BLaER1 treated with 17β-estradiol and CSF1 and Interleukin-3, amounts not matched to agents 10 nM and 100 nM (cell line): Measurements from ENCODE around the gene GORASP1.

Source experiments
- H3K27ac ChIP-seq, 11 experiments: shearing (Covaris generic); formaldehyde crosslinking; 2 replicates each; pipeline ENCODE4 v1.8.1; 2022
- H3K27me3 ChIP-seq, 11 experiments: shearing (Covaris generic); formaldehyde crosslinking; 2 replicates each; pipeline ENCODE4 v1.8.1; 2022
- H3K36me3 ChIP-seq, 11 experiments: shearing (Covaris generic); formaldehyde crosslinking; 2 replicates each; pipeline ENCODE4 v1.8.1; 2022
- H3K4me1 ChIP-seq, 10 experiments: shearing (Covaris generic); formaldehyde crosslinking; 2 replicates each; pipeline ENCODE4 v1.8.1; 2022
- H3K4me2 ChIP-seq, 11 experiments: shearing (Covaris generic); formaldehyde crosslinking; 2 replicates each; pipeline ENCODE4 v1.8.1; 2022
- H3K4me3 ChIP-seq, 10 experiments: shearing (Covaris generic); formaldehyde crosslinking; 2 replicates each; pipeline ENCODE4 v1.8.1; 2022
- H3K9ac ChIP-seq, 11 experiments: shearing (Covaris generic); formaldehyde crosslinking; 2 replicates each; pipeline ENCODE4 v1.8.1; 2022
- H3K9me3 ChIP-seq, 11 experiments: shearing (Covaris generic); formaldehyde crosslinking; replicated peaks in 1 of 11; 2 replicates each; pipeline ENCODE4 v1.8.1; 2022
- H4K20me1 ChIP-seq, 11 experiments: shearing (Covaris generic); formaldehyde crosslinking; 2 replicates each; pipeline ENCODE4 v1.8.1; 2022
- Cebpa-rat ChIP-seq, 11 experiments: shearing (Covaris generic); IDR thresholded peaks; 2 replicates each; pipeline ENCODE4 v1.8.1; 2022

Gene GORASP1

GRCh38 chr3:39099242-39099641 is 8.2 kb downstream of the GORASP1 start:
- Histone ChIP-seq H3K27ac (no peak overlapping the region), H3K4me1 (peaks cover 3 to 20% (median 12%) of the 10 kb centered on the region in 10 experiments; a peak in 14 of 20 replicates), H3K9ac (no peak overlapping the region), H3K9me3 (no peaks in the 10 kb centered on the region), H3K27me3 (no peaks in the 10 kb centered on the region), H3K4me2 (no peak overlapping the region), H3K36me3 (peaks cover 67 to 92% (median 68%) of the 10 kb centered on the region in 11 experiments), H3K4me3 (no peak overlapping the region), H4K20me1 (peaks cover 32 to 82% (median 68%) of the 10 kb centered on the region in 11 experiments; a peak in 21 of 22 replicates)
- TF ChIP-seq Cebpa-rat (IDR thresholded peaks at IDR 0.05) = no peak

DNA sequence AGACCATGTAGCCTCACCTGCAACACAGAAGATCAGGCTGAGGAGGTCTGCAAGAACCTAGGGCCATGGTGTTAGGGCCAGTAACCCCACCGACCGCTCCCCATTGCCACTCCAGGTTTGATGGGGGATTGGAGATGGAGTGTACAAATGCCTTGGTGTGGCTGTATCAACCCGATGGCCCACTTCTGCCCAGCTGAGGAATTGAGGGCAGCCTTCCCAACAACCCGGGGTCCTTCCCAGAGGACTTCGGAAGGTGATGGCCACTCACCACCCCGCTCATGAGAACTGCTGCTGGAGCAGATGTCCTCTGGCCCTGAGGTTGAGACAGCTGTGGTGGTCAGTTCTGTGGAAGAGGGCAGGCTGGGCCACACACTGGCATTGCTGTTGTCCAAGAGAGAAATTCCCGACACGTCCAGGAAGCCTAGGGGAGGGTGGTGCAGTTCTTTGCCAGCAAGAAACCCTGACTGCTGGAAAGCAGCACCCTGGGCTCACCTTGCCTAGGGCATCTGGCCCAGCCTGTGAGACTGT is 8.9 kb downstream of the GORASP1 start:
- Histone ChIP-seq H3K27me3 (no peaks in the 10 kb centered on the region), H3K4me1 (peaks cover 0 to 14% (median 5%) of the 10 kb centered on the region in 10 experiments; a peak in 10 of 20 replicates), H3K9me3 (no peaks in the 10 kb centered on the region), H3K4me3 (no peak overlapping the region), H3K27ac (no peak overlapping the region), H3K36me3 (peaks cover 74 to 93% (median 75%) of the 10 kb centered on the region in 11 experiments), H4K20me1 (peaks cover 25 to 75% (median 61%) of the 10 kb centered on the region in 11 experiments; a peak in 21 of 22 replicates), H3K4me2 (no peak overlapping the region), H3K9ac (no peak overlapping the region)
- TF ChIP-seq Cebpa-rat (IDR thresholded peaks at IDR 0.05) = no peak

- Histone ChIP-seq H4K20me1 (peaks cover 19 to 69% (median 54%) of the 10 kb centered on the region in 11 experiments; a peak in 21 of 22 replicates), H3K36me3 (peaks cover 80 to 97% (median 81%) of the 10 kb centered on the region in 11 experiments), H3K4me1 (peaks cover 0 to 7% (median 2%) of the 10 kb centered on the region in 10 experiments; a peak in 4 of 20 replicates), H3K4me2 (no peak overlapping the region), H3K27me3 (no peaks in the 10 kb centered on the region), H3K27ac (no peak overlapping the region), H3K9ac (no peak overlapping the region), H3K4me3 (no peak overlapping the region), H3K9me3 (no peaks in the 10 kb centered on the region)
- no peak for TF ChIP-seq Cebpa-rat (IDR thresholded peaks at IDR 0.05)
Observed at GRCh38 chr3:39097716-39098472, 9.5 kb downstream of the GORASP1 start.

DNA sequence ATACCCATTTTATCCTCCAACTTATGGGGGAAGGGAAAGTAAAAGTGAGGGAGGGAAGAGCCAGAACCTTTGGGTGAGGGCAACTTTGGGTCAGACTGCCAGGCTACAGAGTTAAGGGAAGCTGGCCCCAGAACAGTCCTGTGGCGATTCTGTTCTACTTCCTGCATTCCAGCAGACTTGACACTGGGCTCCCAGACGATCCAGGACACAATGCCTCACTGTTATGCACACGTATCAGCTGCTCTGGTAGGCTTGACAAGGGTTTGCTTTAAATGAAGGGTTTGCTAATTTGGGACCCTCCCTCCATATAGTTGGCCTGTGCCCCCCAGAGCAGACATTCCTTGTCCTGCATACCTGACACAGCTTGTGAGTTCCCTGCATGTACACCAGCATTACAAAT is 10.7 kb downstream of the GORASP1 start:
- Histone ChIP-seq H3K27ac (no peak overlapping the region), H3K9me3 (no peaks in the 10 kb centered on the region), H3K9ac (no peak overlapping the region), H3K27me3 (no peaks in the 10 kb centered on the region), H3K4me3 (no peak overlapping the region), H3K36me3 (peaks cover 89 to 100% (median 92%) of the 10 kb centered on the region in 11 experiments), H3K4me2 (no peak overlapping the region), H3K4me1 (peaks cover 0 to 4% (median 0%) of the 10 kb centered on the region in 10 experiments; a peak in 1 of 20 replicates), H4K20me1 (peaks cover 12 to 58% (median 43%) of the 10 kb centered on the region in 11 experiments; a peak in 20 of 22 replicates)
- TF ChIP-seq Cebpa-rat (IDR thresholded peaks at IDR 0.05) = no peak

GRCh38 chr3:39095778-39096177 is 11.6 kb downstream of the GORASP1 start:
- Histone ChIP-seq H3K9ac (no peak overlapping the region), H4K20me1 (peaks cover 2 to 48% (median 33%) of the 10 kb centered on the region in 11 experiments; a peak in 18 of 22 replicates), H3K9me3 (no peaks in the 10 kb centered on the region), H3K4me2 (no peak overlapping the region), H3K27ac (no peak overlapping the region), H3K36me3 (peaks cover 96 to 100% (median 98%) of the 10 kb centered on the region in 11 experiments), H3K27me3 (no peaks in the 10 kb centered on the region), H3K4me3 (no peak overlapping the region), H3K4me1 (no peaks in the 10 kb centered on the region)
- no peak for TF ChIP-seq Cebpa-rat (IDR thresholded peaks at IDR 0.05)

- H3K4me3 ChIP-seq = no peak overlapping the region
- H4K20me1 ChIP-seq = peaks cover 0 to 41% (median 26%) of the 10 kb centered on the region in 11 experiments; a peak in 17 of 22 replicates
- H3K27ac ChIP-seq = no peak overlapping the region
- H3K9me3 ChIP-seq = no peaks in the 10 kb centered on the region
- H3K36me3 ChIP-seq = peaks cover 92 to 100% (median 97%) of the 10 kb centered on the region in 11 experiments
- no peak overlapping the region for H3K4me2 ChIP-seq
- no peaks in the 10 kb centered on the region for H3K27me3 ChIP-seq
- H3K9ac ChIP-seq = no peak overlapping the region
- H3K4me1 ChIP-seq = no peaks in the 10 kb centered on the region
- no peak for TF ChIP-seq Cebpa-rat (IDR thresholded peaks at IDR 0.05)
Observed at GRCh38 chr3:39094851-39095677, 12.4 kb downstream of the GORASP1 start.

DNA sequence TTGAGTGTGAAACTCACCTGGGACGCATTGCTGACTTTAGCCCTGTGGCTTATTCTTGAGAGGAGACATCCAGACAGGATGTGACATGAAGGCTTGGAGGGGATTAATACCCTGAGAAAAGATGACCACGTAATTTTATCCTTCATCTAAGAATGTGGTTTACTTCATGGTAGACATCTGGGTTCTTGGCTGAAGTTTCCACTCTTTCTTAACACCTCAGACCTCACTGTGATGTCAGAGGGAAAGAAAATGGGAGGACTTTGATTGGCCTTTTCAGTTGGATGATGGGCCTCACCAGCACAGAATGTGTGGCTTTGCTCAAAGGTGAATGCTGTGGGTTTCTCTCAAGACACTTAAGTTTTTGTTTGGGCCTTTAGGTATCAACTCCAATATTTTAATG is 16.5 kb downstream of the GORASP1 start:
- Histone ChIP-seq H3K9me3 (no peaks in the 10 kb centered on the region), H3K27me3 (no peaks in the 10 kb centered on the region), H4K20me1 (peaks cover 0 to 7% (median 0%) of the 10 kb centered on the region in 11 experiments; a peak in 3 of 22 replicates), H3K9ac (no peak overlapping the region), H3K4me3 (no peak overlapping the region), H3K4me1 (peaks cover 8 to 14% (median 10%) of the 10 kb centered on the region in 10 experiments), H3K27ac (no peak overlapping the region), H3K4me2 (no peak overlapping the region), H3K36me3 (peaks cover 79 to 100% (median 93%) of the 10 kb centered on the region in 11 experiments)
- TF ChIP-seq Cebpa-rat (IDR thresholded peaks at IDR 0.05) = no peak

DNA sequence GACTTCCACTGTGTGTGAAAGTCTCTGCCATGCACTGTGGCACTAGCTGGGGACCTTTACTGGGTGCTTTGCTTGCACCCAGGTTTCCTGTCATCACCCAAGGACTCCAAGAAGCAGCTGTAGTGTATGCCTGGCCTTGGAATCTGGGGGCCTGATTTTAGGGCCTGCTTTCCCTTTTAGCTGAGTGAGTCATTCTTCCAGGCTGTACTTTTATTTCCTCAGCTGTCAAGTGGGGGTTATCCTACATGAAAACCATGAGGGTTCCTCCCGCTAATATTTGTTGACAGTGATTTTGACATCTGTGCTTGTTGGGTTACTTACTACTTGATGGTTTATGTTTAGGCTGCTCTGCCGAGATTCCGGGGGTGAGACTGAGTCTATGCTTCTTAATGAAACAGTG is 18.5 kb downstream of the GORASP1 start:
- Histone ChIP-seq H3K27me3 (no peaks in the 10 kb centered on the region), H3K36me3 (peaks cover 67 to 100% (median 80%) of the 10 kb centered on the region in 11 experiments)
- TF ChIP-seq Cebpa-rat (IDR thresholded peaks at IDR 0.05) = no peak

DNA sequence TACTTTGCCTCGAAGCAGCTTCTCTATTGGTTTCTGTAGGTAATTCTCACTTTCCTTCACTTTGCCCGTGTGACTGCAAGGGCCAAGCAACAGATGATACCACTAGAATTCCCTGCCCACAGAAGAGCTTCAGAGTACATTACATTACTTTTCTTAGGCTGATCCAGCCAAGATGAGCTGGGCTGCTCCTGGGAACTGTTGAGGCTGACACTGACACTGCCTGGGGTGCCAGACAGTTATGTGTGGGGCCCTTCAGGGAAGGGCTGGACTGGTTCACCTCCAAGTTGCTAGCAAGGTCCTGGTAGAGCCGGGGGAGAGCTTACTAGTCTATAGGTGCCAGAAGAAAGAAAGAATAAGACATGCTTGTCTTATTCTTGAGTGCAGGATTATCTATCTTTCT is 19.0 kb downstream of the GORASP1 start:
- peaks cover 12 to 21% (median 18%) of the 10 kb centered on the region in 10 experiments for H3K4me1 ChIP-seq
- no peak overlapping the region for H3K27ac ChIP-seq
- no peak overlapping the region for H3K4me3 ChIP-seq
- no peaks in the 10 kb centered on the region; a peak in 1 of 22 replicates for H4K20me1 ChIP-seq
- H3K36me3 ChIP-seq = peaks cover 63 to 100% (median 79%) of the 10 kb centered on the region in 11 experiments
- TF ChIP-seq Cebpa-rat (IDR thresholded peaks at IDR 0.05) = no peak
- no peak overlapping the region for H3K4me2 ChIP-seq
- no peaks in the 10 kb centered on the region for H3K27me3 ChIP-seq
- H3K9ac ChIP-seq = no peak overlapping the region
- no peaks in the 10 kb centered on the region for H3K9me3 ChIP-seq

More for the DNA sequence above, 18.5 kb downstream of the GORASP1 start:
- no peak overlapping the region for H3K9ac ChIP-seq
- H3K27ac ChIP-seq = no peak overlapping the region
- no peak overlapping the region for H3K4me2 ChIP-seq
- H4K20me1 ChIP-seq = peaks cover 0 to under 1% (median 0%) of the 10 kb centered on the region in 11 experiments; a peak in 1 of 22 replicates
- peaks cover 12 to 21% (median 18%) of the 10 kb centered on the region in 10 experiments for H3K4me1 ChIP-seq
- H3K9me3 ChIP-seq = no peaks in the 10 kb centered on the region
- no peak overlapping the region for H3K4me3 ChIP-seq
